Measurements from ENCODE around the gene DCBLD1. TPM values are rescaled to one million over a fixed set of nuclear protein-coding genes. Genes with fewer than 3 reads are reported as not detected.

Gene DCBLD1
- total RNA-seq, 1 donor from 2014 or later = 9.1 TPM

GRCh38 chr6:117591405-117591804, 108.9 kb downstream of the DCBLD1 start:
- no peak overlapping the region for H3K4me3 Mint-ChIP-seq
- DNase-seq (ENCODE audit: low read depth, low spot score) = no peak
- no peaks in the 10 kb centered on the region for H3K4me1 Mint-ChIP-seq
- TF ChIP-seq, protein P1, sequence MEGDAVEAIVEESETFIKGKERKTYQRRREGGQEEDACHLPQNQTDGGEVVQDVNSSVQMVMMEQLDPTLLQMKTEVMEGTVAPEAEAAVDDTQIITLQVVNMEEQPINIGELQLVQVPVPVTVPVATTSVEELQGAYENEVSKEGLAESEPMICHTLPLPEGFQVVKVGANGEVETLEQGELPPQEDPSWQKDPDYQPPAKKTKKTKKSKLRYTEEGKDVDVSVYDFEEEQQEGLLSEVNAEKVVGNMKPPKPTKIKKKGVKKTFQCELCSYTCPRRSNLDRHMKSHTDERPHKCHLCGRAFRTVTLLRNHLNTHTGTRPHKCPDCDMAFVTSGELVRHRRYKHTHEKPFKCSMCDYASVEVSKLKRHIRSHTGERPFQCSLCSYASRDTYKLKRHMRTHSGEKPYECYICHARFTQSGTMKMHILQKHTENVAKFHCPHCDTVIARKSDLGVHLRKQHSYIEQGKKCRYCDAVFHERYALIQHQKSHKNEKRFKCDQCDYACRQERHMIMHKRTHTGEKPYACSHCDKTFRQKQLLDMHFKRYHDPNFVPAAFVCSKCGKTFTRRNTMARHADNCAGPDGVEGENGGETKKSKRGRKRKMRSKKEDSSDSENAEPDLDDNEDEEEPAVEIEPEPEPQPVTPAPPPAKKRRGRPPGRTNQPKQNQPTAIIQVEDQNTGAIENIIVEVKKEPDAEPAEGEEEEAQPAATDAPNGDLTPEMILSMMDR (conservative IDR thresholded peaks at IDR 0.05) = no peak
- no peaks in the 10 kb centered on the region for H3K27me3 Mint-ChIP-seq (ENCODE audit: low read depth)
- H3K27ac Mint-ChIP-seq (ENCODE audit: unreplicated experiment) = no peak overlapping the region
- H3K9me3 Mint-ChIP-seq = no peaks in the 10 kb centered on the region
- peaks cover 30% of the 10 kb centered on the region for H3K36me3 Mint-ChIP-seq (ENCODE audit: low read depth)

DNA sequence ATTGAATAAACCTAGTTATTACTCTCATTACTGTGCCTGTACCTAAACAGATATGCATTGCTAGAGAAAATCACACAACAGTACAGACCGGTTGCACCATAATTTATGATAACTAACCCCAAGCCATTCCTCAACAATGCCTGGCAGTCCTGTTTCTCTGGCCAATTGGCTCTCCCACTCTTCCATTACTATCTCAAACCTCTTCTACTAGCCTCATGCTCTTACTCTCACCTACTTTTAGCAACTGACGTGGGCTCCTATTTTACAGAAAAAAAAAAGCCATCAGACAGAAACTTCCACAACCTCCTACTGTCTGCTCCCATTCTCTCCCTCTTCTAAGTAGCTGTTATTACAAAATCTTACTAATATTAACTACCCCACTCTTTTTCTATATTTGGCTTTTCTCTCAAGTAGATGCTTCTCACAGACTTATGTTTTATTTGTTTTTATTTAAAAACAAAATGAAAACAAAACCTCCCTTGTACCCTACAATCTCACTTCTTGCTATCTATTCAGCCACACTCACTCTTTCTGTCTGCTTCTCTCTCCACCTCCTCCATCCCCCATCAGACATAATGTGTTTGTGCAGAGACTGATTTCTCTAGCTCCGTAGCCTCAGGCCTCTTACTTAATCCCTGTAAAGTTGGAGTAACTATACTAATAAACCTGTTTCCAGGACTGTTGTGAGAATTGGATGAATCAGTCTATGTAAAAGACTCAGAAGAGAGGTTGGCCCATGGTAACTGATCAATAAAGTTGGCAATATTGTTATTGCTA, 110.7 kb downstream of the DCBLD1 start:
- peaks cover 40% of the 10 kb centered on the region for H3K36me3 Mint-ChIP-seq (ENCODE audit: low read depth)
- no peaks in the 10 kb centered on the region for H3K4me1 Mint-ChIP-seq
- no peaks in the 10 kb centered on the region for H3K27me3 Mint-ChIP-seq (ENCODE audit: low read depth)
- peaks cover 3% of the 10 kb centered on the region for H3K9me3 Mint-ChIP-seq
- H3K27ac Mint-ChIP-seq (ENCODE audit: unreplicated experiment) = no peak overlapping the region
- TF ChIP-seq, protein P1 (conservative IDR thresholded peaks at IDR 0.05) = no peak
- no peak overlapping the region for H3K4me3 Mint-ChIP-seq
- no peak for DNase-seq (ENCODE audit: low read depth, low spot score)

DNA sequence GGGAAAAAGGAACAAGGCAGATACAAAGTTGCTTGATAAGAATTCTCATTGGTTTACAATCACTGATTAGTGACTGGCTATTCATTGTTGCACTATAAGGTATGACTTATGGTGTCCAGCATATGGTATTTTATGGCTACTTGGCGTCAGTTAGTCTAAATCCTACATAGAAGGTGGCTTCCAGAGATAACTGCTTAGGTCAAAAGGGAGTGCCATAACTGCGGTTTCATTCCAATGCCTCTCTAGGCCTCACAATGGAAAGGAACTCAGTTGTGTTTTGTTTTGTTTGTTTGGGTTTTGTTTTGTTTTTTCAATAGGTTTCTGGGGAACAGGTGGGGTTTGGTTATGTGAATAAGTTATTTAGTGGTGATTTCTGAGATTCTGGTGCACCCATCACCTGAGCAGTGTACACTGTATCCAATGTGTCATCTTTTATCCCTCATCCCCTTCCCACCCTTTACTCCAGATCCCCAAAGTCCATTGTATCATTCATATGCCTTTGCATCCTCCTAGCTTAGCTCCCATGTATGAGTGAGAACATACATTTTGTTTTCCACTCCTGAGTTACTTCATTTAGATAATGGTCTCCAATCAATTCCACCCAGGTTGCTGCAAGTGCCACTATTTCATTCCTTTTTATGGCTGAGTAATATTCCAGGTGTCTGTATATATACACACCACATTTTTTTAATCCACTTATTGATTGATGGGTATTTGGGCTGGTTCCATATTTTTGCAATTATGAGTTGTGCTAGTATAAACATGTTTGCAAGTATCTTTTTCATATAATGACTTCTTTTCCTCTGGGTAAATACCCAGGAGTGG, 112.8 kb downstream of the DCBLD1 start:
- peaks cover 43% of the 10 kb centered on the region for H3K36me3 Mint-ChIP-seq (ENCODE audit: low read depth)
- no peak for DNase-seq (ENCODE audit: low read depth, low spot score)
- no peak overlapping the region for H3K27ac Mint-ChIP-seq (ENCODE audit: unreplicated experiment)
- peaks cover 6% of the 10 kb centered on the region for H3K9me3 Mint-ChIP-seq
- TF ChIP-seq, protein P1 (conservative IDR thresholded peaks at IDR 0.05) = no peak
- no peak overlapping the region for H3K4me3 Mint-ChIP-seq
- peaks cover 16% of the 10 kb centered on the region for H3K4me1 Mint-ChIP-seq
- no peaks in the 10 kb centered on the region for H3K27me3 Mint-ChIP-seq (ENCODE audit: low read depth)

DNA sequence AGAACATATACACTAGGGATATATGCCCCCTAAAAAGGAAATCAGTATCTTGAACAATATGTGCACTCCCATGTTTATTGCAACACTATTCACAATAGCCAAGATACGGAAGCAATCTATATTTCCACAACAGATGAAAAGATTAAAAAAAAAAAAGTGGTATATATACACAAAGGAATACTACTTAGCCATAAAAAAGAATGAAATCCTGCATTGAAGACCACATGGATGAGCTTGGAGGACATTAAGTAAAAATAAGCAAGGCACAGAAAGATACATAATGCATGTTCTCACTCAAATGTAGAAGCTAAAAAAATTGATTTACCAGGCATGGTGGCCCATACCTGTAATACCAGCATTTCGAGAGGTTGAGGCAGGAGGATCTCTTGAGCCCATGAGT, 115.3 kb downstream of the DCBLD1 start:
- TF ChIP-seq, protein P1 (conservative IDR thresholded peaks at IDR 0.05) = no peak
- DNase-seq (ENCODE audit: low read depth, low spot score) = no peak
- Mint-ChIP-seq H3K27ac (ENCODE audit: unreplicated experiment) (no peak overlapping the region), H3K36me3 (ENCODE audit: low read depth) (peaks cover 41% of the 10 kb centered on the region), H3K9me3 (peaks cover 6% of the 10 kb centered on the region), H3K4me1 (peaks cover 35% of the 10 kb centered on the region), H3K4me3 (peak overlapping the region; percentile 44), H3K27me3 (ENCODE audit: low read depth) (no peaks in the 10 kb centered on the region)

Other genes with a start within 250 kb of the DCBLD1 start
- 0.16 and 0.25 TPM in 2 replicates for gene VGLL2, start 217.1 kb upstream of the DCBLD1 start, total RNA-seq
- not detected in 2 replicates for gene ROS1, start 56.7 kb upstream of the DCBLD1 start, total RNA-seq
- 30.7 and 31.5 TPM in 2 replicates for gene GOPC, start 119.8 kb downstream of the DCBLD1 start, total RNA-seq
- gene NUS1, start 192.8 kb downstream of the DCBLD1 start, total RNA-seq = 33.7 and 35.7 TPM in 2 replicates

Measured in neural crest cell (in vitro differentiated cells).